Measurements from ENCODE around the gene ACACA. TPM values are rescaled to one million over a fixed set of nuclear protein-coding genes. Genes with fewer than 3 reads are reported as not detected.

The ACACA gene
- total RNA-seq, 4 donors from 2014 or later = 28.7 to 72.7 (median 42.2) TPM

DNA sequence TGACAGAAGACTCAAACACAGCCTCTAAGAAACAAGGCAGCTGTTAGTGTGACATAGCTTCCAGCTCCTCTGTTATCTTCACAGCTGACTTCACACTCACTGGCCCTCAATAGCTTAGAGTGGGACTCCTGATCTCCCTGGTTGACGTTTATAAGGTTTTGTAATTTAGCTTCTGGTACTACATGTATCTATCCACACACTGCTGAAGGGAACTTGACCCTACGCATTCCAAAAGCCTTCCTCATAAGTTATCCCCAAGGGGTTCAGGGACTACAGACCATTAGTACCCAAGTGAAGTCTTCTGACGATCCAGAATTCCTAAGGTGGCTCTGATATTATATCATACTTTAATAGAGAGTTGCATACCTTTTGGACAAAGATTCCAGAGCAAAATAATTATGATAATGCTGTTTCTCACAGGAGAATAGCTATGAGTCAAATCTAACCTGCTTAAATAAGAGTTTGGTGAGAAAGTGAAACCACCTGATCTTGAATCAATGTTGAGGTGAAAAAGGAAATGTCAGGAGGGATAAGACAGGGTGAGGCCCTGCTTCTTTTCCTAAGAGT is 14.5 kb downstream of the ACACA start:
- TF ChIP-seq, protein P1, sequence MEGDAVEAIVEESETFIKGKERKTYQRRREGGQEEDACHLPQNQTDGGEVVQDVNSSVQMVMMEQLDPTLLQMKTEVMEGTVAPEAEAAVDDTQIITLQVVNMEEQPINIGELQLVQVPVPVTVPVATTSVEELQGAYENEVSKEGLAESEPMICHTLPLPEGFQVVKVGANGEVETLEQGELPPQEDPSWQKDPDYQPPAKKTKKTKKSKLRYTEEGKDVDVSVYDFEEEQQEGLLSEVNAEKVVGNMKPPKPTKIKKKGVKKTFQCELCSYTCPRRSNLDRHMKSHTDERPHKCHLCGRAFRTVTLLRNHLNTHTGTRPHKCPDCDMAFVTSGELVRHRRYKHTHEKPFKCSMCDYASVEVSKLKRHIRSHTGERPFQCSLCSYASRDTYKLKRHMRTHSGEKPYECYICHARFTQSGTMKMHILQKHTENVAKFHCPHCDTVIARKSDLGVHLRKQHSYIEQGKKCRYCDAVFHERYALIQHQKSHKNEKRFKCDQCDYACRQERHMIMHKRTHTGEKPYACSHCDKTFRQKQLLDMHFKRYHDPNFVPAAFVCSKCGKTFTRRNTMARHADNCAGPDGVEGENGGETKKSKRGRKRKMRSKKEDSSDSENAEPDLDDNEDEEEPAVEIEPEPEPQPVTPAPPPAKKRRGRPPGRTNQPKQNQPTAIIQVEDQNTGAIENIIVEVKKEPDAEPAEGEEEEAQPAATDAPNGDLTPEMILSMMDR (IDR thresholded peaks at IDR 0.05) = no peak
- ATAC-seq (ENCODE audit: low FRiP score) = peak; percentile 92

DNA sequence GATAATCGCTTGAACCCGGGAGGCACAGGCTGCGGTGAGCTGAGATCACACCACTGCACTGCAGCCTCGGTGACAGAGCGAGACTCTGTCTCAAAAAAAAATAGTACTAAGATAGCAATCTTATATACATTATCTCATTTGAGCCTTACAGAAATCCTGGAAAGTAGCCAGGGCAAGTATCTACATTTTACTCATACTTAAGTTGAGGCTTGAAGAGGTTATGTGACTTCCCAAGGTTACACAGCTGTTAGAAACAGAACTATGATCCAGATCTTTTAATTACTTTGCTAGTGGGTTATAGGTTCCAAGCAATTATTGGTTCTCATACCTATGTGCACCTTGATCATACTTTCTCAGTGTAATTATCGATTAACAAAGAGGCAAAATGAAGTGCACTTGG is 15.5 kb downstream of the ACACA start:
- no peak for ATAC-seq (ENCODE audit: low FRiP score)
- TF ChIP-seq, protein P1 (IDR thresholded peaks at IDR 0.05) = no peak
- DNase-seq (ENCODE audit: low spot score) = no peak

More for the DNA sequence above, 14.5 kb downstream of the ACACA start:
- DNase-seq (ENCODE audit: low spot score) = no peak

DNA sequence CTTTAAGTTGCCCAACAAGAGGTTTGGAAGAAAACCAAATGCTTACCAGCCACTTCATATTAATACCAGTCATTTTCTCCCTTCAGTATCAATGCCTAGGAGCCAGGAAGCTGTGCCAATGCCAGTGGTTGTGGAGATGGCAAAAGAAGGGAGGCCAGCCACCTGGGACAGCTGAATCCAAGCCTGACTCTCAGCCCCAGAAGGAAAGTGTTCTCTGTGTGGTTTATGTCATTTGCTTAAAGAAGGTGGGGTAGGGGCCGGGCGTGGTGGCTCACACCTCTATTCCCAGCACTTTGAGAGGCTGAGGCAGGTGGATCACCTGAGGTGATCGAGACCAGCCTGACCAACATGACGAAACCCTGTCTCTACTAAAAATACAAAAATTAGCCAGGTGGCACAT is 17.5 kb downstream of the ACACA start:
- TF ChIP-seq, protein P1 (IDR thresholded peaks at IDR 0.05) = no peak
- ATAC-seq (ENCODE audit: low FRiP score) = no peak

DNA sequence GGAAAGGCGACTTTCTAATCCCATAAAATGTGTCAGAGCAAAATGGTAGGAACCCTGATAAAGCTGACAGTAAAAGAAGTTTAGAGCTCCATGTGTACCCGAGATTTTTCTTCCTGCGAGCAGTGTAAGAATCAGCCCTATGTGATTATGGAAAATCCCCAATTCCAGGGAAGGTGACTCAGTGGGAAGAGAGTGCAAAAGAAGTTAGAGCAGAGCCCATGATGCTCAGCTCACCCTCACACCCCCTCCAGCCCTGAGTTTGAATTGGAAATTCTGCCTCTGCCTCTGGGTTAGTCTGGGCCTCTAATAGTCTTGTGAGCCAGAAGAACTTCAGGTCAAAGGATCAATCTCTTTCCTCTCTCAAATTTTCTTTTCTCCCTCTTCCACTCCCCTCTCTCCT is 18.4 kb downstream of the ACACA start:
- TF ChIP-seq, protein P1 (IDR thresholded peaks at IDR 0.05) = no peak
- ATAC-seq (ENCODE audit: low FRiP score) (no peak), DNase-seq (ENCODE audit: low spot score) (no peak)

More for the DNA sequence above, 17.5 kb downstream of the ACACA start:
- DNase-seq (ENCODE audit: low spot score) = no peak

DNA sequence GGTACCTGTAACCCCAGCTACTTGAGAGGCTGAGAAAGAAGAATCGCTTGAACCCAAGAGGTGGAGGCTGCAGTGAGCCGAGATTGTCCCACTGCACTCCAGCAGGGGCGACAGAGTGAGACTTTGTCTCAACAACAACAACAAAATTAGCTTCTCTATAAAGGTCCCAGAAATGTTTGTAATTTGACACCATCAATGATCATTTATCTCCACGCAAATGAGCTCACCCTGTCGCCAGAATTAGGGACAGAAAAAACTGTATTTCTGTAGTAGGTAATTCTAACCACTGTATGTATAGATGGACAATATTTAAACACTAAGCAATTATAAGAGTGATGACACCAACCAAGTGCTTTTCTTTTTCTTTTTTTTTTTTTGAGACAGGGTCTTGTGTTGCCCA is 20.2 kb downstream of the ACACA start:
- TF ChIP-seq, protein P1 (IDR thresholded peaks at IDR 0.05) = no peak
- no peak for DNase-seq (ENCODE audit: low spot score)
- ATAC-seq (ENCODE audit: low FRiP score) = no peak

DNA sequence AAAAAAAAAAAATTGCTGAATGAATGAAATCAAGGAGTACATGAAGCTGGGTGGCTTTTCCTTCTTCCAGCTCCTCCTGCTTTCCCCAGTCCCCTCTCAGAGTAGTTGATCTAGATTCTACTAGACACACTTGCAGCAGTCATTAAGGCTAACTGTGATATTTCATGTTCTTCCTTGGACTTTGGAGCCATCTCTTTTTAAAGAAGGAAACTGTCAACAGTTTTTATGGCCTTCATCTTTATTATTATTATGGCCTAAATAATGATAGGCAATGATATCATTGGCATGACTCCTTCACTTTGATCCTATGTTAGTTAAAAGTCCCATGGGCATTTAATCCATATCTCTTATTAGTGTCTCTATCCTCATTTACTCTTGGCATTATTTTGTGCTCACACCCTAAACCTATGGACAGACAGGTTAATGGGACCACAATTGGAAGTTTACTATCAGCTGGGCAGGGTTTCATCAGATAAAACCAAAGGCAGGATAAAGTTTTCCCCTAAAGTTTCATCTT is 21.1 kb downstream of the ACACA start:
- ATAC-seq (ENCODE audit: low FRiP score) (no peak), DNase-seq (ENCODE audit: low spot score) (no peak)
- TF ChIP-seq, protein P1 (IDR thresholded peaks at IDR 0.05) = no peak

DNA sequence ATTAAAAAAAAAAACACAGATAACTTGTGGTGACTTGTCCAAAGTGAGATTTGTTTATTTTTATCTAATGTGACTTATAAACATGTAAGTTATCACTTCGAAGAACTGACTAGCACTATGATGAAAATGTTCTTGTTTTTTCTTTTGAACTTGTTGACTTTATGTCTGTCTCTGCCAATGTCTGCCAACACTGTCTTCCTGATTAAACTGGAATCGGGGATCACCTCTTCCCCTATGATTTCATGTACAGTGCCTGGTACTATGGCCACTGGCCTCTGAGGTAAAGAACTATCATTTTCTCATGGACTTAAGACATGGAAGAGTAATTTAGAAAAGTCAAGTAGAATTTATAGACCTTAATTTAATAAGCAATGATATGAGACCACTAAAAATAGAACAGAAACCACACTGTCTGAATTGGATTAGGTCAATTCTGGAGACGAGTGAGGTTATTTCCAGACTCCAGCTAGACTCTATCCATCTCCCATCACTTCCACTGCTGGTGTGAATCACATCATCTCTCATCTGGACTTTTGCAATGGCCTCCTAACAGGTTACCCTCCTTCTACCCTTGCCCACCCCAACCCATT is 22.0 kb downstream of the ACACA start:
- TF ChIP-seq, protein P1 (IDR thresholded peaks at IDR 0.05) = no peak
- no peak for DNase-seq (ENCODE audit: low spot score)
- ATAC-seq (ENCODE audit: low FRiP score) = no peak
